HG02623 (cell line): Measurements from ENCODE around the gene MAP3K13.

Source experiments
- ATAC-seq: cut with Tn5 transposase; IDR thresholded peaks from one replicate; pipeline ENCODE4 v1.9.1; 2021; ENCODE audit warnings: moderate library complexity; ENCODE audit not compliant: unreplicated experiment

The MAP3K13 gene

GRCh38 chr3:185362850-185363661, at the start of gene MAP3K13:
MAP3K13 (plus strand) TSS chr3:185363136; CDS start chr3:185428582, 65,446 bp downstream.
- peak; percentile 97 for ATAC-seq

GRCh38 chr3:185313693-185314246, 49.2 kb upstream of the MAP3K13 start:
- no peak for ATAC-seq

GRCh38 chr3:185316740-185317412, 46.1 kb upstream of the MAP3K13 start:
- ATAC-seq: no peak

- ATAC-seq: no peak
These were observed 45.3 kb upstream of the MAP3K13 start for GRCh38 chr3:185317674-185318073.

- ATAC-seq: no peak
These were observed 44.8 kb upstream of the MAP3K13 start for GRCh38 chr3:185318141-185318540.

- no peak for ATAC-seq
These were observed 43.1 kb upstream of the MAP3K13 start for GRCh38 chr3:185319801-185320200.

GRCh38 chr3:185320949-185321348, 42.0 kb upstream of the MAP3K13 start:
- ATAC-seq: no peak

GRCh38 chr3:185322101-185322719, 40.7 kb upstream of the MAP3K13 start:
- ATAC-seq: no peak

GRCh38 chr3:185325946-185326791, 36.8 kb upstream of the MAP3K13 start:
- ATAC-seq: no peak

GRCh38 chr3:185327062-185327461, 35.9 kb upstream of the MAP3K13 start:
- no peak for ATAC-seq

- no peak for ATAC-seq
These were observed 34.5 kb upstream of the MAP3K13 start for GRCh38 chr3:185328324-185329004.

GRCh38 chr3:185330238-185330637, 32.7 kb upstream of the MAP3K13 start:
- no peak for ATAC-seq

GRCh38 chr3:185330644-185331043, 32.3 kb upstream of the MAP3K13 start:
- no peak for ATAC-seq

- ATAC-seq: peak; percentile 99
These were observed 30.8 kb upstream of the MAP3K13 start for GRCh38 chr3:185332026-185332735.

- ATAC-seq: no peak
These were observed 27.1 kb upstream of the MAP3K13 start for GRCh38 chr3:185335799-185336198.

- ATAC-seq: no peak
These were observed 25.6 kb upstream of the MAP3K13 start for GRCh38 chr3:185337231-185337816.

GRCh38 chr3:185339945-185340344, 23.0 kb upstream of the MAP3K13 start:
- ATAC-seq: no peak

- no peak for ATAC-seq
These were observed 22.2 kb upstream of the MAP3K13 start for GRCh38 chr3:185340751-185341150.
